Measurements from ENCODE around the gene GNB5. TPM values are rescaled to one million over a fixed set of nuclear protein-coding genes. Genes with fewer than 3 reads are reported as not detected.
"Not testable (repeated sequence)": the region's sequence is repeated elsewhere in the genome, so short reads cannot be mapped to it uniquely, and the experiment has no call there.

GNB5 gene
- total RNA-seq, 1 experiment from 2014 or later, result 29.8 TPM

DNA sequence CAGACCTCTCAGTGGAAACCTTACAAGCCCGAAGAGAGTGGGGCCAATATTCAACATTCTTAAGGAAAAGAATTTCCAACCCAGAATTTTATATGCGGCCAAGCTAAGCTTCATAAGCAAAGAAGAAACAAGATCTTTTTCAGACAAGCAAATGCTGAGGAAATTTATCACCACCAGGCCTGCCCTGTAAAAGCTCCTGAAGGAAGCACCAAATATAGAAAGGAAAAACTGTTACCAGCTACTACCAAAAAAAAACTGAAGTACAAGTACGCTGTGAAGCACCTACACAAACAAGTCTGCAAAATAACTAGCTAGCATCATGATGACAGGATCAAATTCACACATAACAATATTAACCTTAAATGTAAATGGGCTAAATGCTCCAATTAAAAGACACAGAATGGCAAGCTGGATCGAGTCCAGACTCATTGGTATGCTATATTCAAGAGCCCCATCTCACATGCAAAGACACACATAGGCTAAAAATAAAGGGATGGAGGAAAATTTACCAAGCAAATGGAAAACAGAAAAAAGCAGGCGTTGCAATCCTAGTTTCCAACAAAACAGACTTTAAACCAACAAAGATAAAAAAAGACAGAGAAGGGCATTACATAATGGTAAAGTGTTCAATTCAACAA lies 25.6 kb downstream of the GNB5 start:
- not testable (repeated sequence) for H3K18ac ChIP-seq (ENCODE audit: insufficient read length, low read depth, low read length); H3T11ph ChIP-seq (ENCODE audit: low read length); H3K14ac ChIP-seq (ENCODE audit: insufficient read depth, low read length); DNase-seq; H3K27me3 Mint-ChIP-seq (ENCODE audit: low read depth); H2BK12ac ChIP-seq (ENCODE audit: insufficient read length, low read depth, low read length); H3K27me3 ChIP-seq (ENCODE audit: insufficient read depth, low read length); H2AFZ ChIP-seq (ENCODE audit: low read length); H2BK120ac ChIP-seq (ENCODE audit: low read depth, low read length, poor library complexity, severe bottlenecking); H3K23ac ChIP-seq (ENCODE audit: insufficient read length, low read depth, low read length); H4K91ac ChIP-seq (ENCODE audit: insufficient read length, low read depth, low read length); H3K4me1 ChIP-seq (ENCODE audit: insufficient read depth, low read length); H2BK5ac ChIP-seq (ENCODE audit: insufficient read length, low read length); H4K5ac ChIP-seq (ENCODE audit: insufficient read length, low read depth, low read length); H3K79me2 ChIP-seq (ENCODE audit: insufficient read depth, low read length); H3K4ac ChIP-seq (ENCODE audit: low read depth, low read length); H3K4me2 ChIP-seq (ENCODE audit: insufficient read depth, insufficient read length, low read length); H3K9me3 ChIP-seq (ENCODE audit: control insufficient read depth, low read depth, low read length); H3K9ac ChIP-seq (ENCODE audit: extremely low read depth, insufficient read length, low read length); H3K56ac ChIP-seq (ENCODE audit: insufficient read length, low read depth, low read length); H2BK20ac ChIP-seq (ENCODE audit: low read depth, low read length, poor library complexity, severe bottlenecking); H4K8ac ChIP-seq (replicated peaks; ENCODE audit: insufficient read length, low read depth, low read length); H4K20me1 ChIP-seq (ENCODE audit: control insufficient read depth, insufficient read depth, insufficient read length); H3K9me3 Mint-ChIP-seq; H3K4me3 Mint-ChIP-seq; H3K79me1 ChIP-seq (ENCODE audit: insufficient read depth, low read depth, low read length, poor library complexity, severe bottlenecking); H2AK5ac ChIP-seq (ENCODE audit: insufficient read length, low read length); H3K36me3 Mint-ChIP-seq (ENCODE audit: insufficient read depth in 1 of 3, low read depth in 3 of 3); H3K27ac ChIP-seq (ENCODE audit: insufficient read length, low read depth, low read length); H3K4me1 Mint-ChIP-seq; H3K23me2 ChIP-seq (ENCODE audit: insufficient read length, low read depth, low read length, poor library complexity, severe bottlenecking); H2BK15ac ChIP-seq (ENCODE audit: low read depth, low read length)
- H3K27ac Mint-ChIP-seq, result 0 out of 7 replicates have a peak overlapping the region, but pooled peaks of 1 of the 3 experiments have one; percentile 18
- no CpG with 5 or more reads among the region's 5 CpGs for WGBS (ENCODE audit: extremely low coverage, insufficient read length, low lambda C conversion rate)

Measured in H9 (cell line).